Neuron (in vitro differentiated cells): ENCODE data around the gene NOXA1.

Experiments used
- H2AFZ ChIP-seq: one replicate; pipeline ENCODE4 v1.6.1; 2013; ENCODE audit warnings: low read depth, mild to moderate bottlenecking, inconsistent platforms, low read length, moderate library complexity
- H3K27me3 ChIP-seq: one replicate; pipeline ENCODE4 v1.6.1; 2013; ENCODE audit warnings: low read length; ENCODE audit not compliant: insufficient read depth
- H3K36me3 ChIP-seq: one replicate; pipeline ENCODE4 v1.6.1; 2013; ENCODE audit warnings: low read length; ENCODE audit not compliant: insufficient read depth
- H3K4me1 ChIP-seq: one replicate; pipeline ENCODE4 v1.6.1; 2013; ENCODE audit warnings: low read length; ENCODE audit not compliant: insufficient read depth
- H3K4me3 ChIP-seq: 2 replicates; pipeline ENCODE4 v1.5.1; 2013; ENCODE audit warnings: mild to moderate bottlenecking, low read length, moderate library complexity
- H3K9me3 ChIP-seq: one replicate; pipeline ENCODE4 v1.6.1; 2013; ENCODE audit warnings: low read length

The NOXA1 gene

DNA sequence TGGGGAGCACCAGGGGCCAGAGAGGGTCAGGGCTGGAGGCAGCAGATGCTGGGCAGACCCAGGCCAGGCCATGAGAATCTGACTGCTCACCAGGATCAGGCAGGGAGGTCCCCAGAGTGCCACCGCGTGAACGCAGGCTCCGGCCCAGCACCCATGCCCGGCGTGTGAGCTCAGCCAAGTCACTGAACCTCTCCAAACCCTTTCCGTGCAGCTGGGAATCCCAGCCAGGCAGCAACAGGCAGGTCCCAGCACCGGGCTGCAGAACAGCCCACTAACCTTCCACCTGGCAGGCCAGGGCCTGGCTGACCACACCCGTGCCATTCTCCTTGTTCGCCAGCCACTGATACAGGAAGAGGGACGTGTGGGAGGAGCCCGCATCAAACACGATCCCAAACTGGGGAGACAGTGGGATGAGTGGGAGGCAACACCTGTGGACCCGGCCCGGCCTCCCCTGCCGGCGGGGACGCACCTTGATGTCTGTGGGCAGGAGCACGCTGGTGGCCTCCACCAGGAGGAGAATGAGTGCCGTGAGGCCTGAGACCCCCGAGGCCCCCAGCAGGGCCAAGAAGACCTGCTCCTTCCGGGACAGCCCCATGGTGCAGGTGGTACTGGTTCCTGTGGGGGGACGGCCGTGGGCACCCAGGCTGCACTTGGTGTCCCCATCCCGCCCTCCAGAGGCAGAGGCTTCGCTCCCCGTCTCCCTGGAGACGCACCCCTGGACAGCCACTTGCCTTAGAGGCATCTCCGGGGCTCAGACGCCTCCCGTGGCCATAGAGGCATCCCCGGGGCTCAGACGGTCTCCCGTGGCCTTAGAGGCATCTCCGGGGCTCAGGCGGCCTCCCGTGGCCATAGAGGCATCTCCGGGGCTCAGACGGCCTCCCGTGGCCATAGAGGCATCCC, 14.7 kb downstream of the NOXA1 start:
- Histone ChIP-seq H3K27me3 (peaks cover 9% of the 10 kb centered on the region), H3K4me1 (peaks cover 3% of the 10 kb centered on the region), H3K4me3 (no peak overlapping the region)

DNA sequence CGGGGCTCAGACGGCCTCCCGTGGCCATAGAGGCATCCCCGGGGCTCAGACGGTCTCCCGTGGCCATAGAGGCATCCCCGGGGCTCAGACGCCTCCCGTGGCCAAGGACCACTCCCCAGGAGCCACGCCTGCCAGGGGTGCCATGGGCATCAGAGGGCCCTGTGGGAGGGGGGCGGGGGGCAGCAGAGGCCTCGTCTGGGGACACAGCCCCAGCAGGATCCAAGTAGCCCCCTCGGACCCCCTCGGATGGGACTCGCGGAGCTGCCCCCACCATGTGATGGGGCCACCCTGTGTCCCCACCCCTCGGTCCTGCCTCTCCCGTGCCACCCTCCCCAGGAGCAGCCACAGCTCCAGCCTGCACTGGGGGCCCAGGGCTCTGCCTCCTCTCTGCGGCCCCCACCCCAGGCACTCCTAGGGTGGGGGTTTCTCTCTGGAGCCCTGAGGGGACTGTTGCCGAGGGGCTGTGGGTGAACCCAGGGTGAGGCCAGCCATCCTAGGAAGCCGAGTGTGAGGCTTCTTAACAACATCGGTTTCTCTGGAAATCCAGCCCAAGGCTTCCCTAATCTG, 15.5 kb downstream of the NOXA1 start:
- peaks cover 3% of the 10 kb centered on the region for H3K4me1 ChIP-seq
- H3K27me3 ChIP-seq: peaks cover 6% of the 10 kb centered on the region
- H3K36me3 ChIP-seq: no peaks in the 10 kb centered on the region
- H3K4me3 ChIP-seq: no peak overlapping the region
- no peaks in the 10 kb centered on the region for H3K9me3 ChIP-seq
- no peak overlapping the region for H2AFZ ChIP-seq

More for the DNA sequence above, 14.7 kb downstream of the NOXA1 start:
- H3K36me3 ChIP-seq: no peaks in the 10 kb centered on the region
- no peaks in the 10 kb centered on the region for H3K9me3 ChIP-seq
- H2AFZ ChIP-seq: no peak overlapping the region

DNA sequence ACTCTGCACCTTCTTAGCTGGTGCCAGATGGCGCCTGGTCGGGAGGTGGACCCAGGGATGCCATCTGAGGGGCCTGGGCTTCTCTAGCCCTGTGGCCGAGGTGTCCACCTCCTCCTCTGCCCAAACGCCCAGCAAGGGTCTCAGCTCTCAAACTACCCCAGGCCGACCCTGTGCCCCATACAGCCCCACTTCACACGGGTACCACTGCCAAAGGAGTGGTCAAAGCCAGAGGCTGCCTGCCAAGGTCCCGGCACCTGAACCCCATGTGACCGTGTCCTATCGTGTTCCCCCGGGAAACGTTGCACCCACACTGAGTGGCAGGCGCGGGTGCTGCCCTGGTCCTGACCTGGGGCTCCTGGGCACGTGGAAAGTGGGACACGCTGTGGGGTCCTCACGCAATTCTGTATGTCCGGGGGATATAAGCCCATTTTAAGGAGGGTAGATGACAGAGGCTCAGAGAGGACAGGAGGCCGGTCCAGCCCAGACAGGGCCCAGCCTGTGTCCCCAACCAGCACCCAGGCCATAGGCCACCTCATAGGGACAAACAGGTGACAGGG, 16.0 kb downstream of the NOXA1 start:
- Histone ChIP-seq H3K9me3 (no peaks in the 10 kb centered on the region), H3K27me3 (peaks cover 6% of the 10 kb centered on the region), H3K4me3 (no peak overlapping the region), H3K4me1 (peaks cover 3% of the 10 kb centered on the region), H3K36me3 (no peaks in the 10 kb centered on the region), H2AFZ (no peak overlapping the region)

DNA sequence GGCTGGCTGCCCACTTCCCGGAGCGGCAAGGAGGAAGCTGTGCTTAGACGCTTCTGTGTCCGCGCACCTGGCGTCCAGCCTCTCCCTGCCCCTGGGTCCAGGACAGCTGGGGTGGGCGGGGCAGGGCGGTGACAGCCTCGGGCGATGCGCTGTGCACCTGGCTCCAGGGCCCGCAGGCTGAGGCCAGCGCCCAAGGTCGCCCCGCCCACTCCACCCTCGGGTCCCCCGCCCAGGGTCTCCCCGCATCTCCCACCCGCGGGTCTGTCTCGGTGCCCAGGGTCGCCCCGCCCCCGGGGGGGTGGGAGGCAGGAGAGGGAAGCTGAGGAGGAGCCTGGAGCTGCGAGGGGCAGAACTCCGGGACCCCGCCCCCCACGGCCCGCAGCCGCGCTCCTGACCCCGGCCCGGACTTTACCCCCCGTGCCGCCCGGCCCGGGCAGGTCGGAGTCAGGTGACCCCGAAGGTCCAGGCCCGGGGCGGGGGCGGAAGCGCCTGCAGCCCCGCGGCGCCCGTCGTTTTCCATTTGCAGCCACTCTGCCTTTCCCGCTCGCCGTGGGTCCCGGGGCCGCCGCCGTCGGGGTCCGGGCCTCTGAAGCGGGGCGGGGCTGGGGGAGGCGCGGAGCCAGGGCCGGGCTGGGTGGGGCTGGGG, 18.2 kb downstream of the NOXA1 start, which contains the start of gene ENTPD8:
TSS of gene ENTPD8 (minus strand) at position 69 of the 646 bp plus-strand sequence. CDS start 3,072 bp downstream, outside the sequence.
- Histone ChIP-seq H2AFZ (no peak within 1 kb of the TSS), H3K27me3 (no peaks in the 10 kb centered on the region), H3K9me3 (no peaks in the 10 kb centered on the region), H3K4me1 (peaks cover 3% of the 10 kb centered on the region), H3K4me3 (no peak within 1 kb of the TSS), H3K36me3 (no peaks in the 10 kb centered on the region)

DNA sequence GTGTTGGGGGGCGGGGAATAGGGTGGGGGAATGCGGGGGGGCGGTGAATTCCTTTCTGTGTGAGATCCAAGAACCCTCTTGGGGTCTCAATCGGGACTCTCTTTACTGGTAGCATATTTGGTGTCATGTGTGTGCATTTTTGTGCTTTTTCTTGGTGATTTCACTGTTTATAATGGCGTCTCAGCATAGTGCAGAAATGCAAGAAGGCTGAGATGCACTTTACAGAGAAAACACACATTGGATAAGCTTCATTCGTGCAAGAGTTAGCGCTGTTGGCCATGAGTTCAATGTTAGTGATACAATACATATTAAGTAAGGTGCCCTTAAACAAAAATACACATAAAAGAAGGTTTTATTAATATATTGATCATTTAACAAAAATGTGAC, 18.7 kb downstream of the NOXA1 start:
- peaks cover 3% of the 10 kb centered on the region for H3K4me1 ChIP-seq
- no peaks in the 10 kb centered on the region for H3K27me3 ChIP-seq
- H3K9me3 ChIP-seq: no peaks in the 10 kb centered on the region
- H3K36me3 ChIP-seq: no peaks in the 10 kb centered on the region
- H3K4me3 ChIP-seq: no peak overlapping the region
- no peak overlapping the region for H2AFZ ChIP-seq

GRCh38 chr9:137444106-137444790, 21.1 kb downstream of the NOXA1 start:
- Histone ChIP-seq H3K27me3 (no peaks in the 10 kb centered on the region), H3K4me3 (no peak overlapping the region), H3K4me1 (peaks cover 5% of the 10 kb centered on the region), H3K36me3 (peaks cover 4% of the 10 kb centered on the region), H3K9me3 (no peaks in the 10 kb centered on the region), H2AFZ (no peak overlapping the region)

DNA sequence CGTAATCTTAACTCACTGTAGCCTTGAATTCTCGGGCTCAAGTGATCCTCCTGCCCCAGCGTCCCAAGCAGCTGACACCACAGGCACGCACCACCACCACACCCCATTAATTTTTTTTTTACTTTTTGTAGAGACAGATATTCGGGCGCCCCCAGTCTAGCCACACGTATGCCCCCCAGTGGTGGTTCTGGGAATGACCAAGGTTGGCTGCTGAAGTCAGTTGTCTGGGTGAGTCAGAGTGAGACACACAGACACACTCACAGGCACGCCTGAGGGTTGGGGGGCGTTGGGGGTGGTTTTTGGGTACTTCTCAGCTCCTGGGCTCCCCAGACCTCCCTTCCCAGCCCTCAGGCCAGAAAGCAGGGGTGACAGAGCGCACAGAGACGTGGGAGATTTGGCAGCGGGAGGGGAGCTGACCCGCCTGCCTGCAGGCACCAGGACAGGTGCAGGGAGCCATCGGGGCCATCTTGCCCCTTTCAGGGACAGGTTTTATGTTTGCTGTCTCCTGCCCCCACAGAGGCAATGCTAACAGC, 22.1 kb downstream of the NOXA1 start:
- Histone ChIP-seq H3K4me1 (peaks cover 5% of the 10 kb centered on the region), H2AFZ (no peak overlapping the region), H3K4me3 (no peak overlapping the region), H3K9me3 (no peaks in the 10 kb centered on the region), H3K27me3 (no peaks in the 10 kb centered on the region), H3K36me3 (peaks cover 14% of the 10 kb centered on the region)

- no peak overlapping the region for H3K4me3 ChIP-seq
- peaks cover 5% of the 10 kb centered on the region for H3K4me1 ChIP-seq
- no peaks in the 10 kb centered on the region for H3K27me3 ChIP-seq
- H3K36me3 ChIP-seq: peaks cover 14% of the 10 kb centered on the region
- no peaks in the 10 kb centered on the region for H3K9me3 ChIP-seq
- H2AFZ ChIP-seq: no peak overlapping the region
Measured at GRCh38 chr9:137445930-137446431, 22.8 kb downstream of the NOXA1 start.

GRCh38 chr9:137446851-137447471, 23.8 kb downstream of the NOXA1 start:
- Histone ChIP-seq H3K9me3 (no peaks in the 10 kb centered on the region), H3K36me3 (peaks cover 14% of the 10 kb centered on the region), H3K4me3 (no peak overlapping the region), H2AFZ (no peak overlapping the region), H3K4me1 (peaks cover 4% of the 10 kb centered on the region), H3K27me3 (no peaks in the 10 kb centered on the region)

DNA sequence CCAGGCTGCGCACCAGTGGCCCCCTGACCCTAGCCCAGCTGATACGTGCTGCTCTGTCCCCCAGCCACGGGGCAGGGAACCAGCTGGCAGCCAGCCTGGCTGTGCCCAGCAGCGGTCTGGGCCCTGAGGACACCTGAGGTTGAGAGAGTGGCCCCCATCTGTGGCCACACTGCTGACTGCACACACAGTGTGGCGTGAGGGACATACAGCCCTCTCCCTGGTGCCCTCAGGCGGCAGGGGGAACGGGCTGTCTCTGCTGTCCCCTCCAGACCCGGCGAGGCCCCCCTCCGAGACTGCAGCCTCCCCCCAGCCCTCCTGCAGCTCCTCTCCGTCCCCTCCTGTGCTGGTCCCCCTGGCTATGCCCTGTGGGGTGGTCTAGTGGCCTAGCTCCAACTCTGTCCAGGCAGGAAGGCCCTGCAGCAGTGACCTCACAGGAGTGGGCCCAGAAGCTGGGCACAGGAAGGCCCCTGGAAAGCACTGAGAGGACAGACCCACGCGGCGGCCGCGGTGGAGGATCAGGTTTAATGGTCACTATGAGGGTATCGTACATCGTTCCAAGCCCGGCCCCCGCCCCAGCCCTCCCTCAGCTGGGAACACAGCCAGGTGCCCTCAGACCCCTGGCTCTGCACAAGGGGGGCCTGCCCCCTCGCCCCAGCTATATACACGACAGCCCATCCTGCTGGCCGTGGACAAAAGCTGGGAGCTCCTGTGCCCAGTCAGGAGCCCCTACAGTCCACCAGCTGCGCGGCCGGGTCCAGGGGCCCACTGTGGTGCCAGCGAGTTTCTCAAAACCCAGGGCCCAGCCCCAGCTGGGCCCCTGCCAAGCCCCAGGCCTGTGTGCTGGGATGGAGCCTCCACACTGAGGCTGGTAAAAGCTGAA, 24.8 kb downstream of the NOXA1 start:
- no peak overlapping the region for H3K4me3 ChIP-seq
- H3K9me3 ChIP-seq: no peaks in the 10 kb centered on the region
- H3K27me3 ChIP-seq: no peaks in the 10 kb centered on the region
- H2AFZ ChIP-seq: no peak overlapping the region
- peaks cover 2% of the 10 kb centered on the region for H3K4me1 ChIP-seq
- peaks cover 20% of the 10 kb centered on the region for H3K36me3 ChIP-seq

- Histone ChIP-seq H3K36me3 (peaks cover 25% of the 10 kb centered on the region), H3K4me3 (no peak overlapping the region), H3K27me3 (no peaks in the 10 kb centered on the region), H3K4me1 (peaks cover 2% of the 10 kb centered on the region), H2AFZ (no peak overlapping the region), H3K9me3 (no peaks in the 10 kb centered on the region)
Measured at GRCh38 chr9:137448602-137448962, 25.4 kb downstream of the NOXA1 start.
